HepG2 (cell line): Measurements from ENCODE around the gene CABLES2. TPM values are rescaled to one million over a fixed set of nuclear protein-coding genes. Genes with fewer than 3 reads are reported as not detected.

Experiments used
- AFF4 ChIP-seq: sonication (generic); formaldehyde crosslinking; IDR thresholded peaks from 2 replicates; pipeline ENCODE4 v1.4.0; 2020; ENCODE audit warnings: missing genetic modification reagents
- ATF2 ChIP-seq: sonication (generic); formaldehyde crosslinking; IDR thresholded peaks from 2 replicates; pipeline ENCODE4 v1.4.0; 2020; ENCODE audit warnings: missing genetic modification reagents
- GFI1 ChIP-seq: sonication (generic); formaldehyde crosslinking; IDR thresholded peaks from 2 replicates; pipeline ENCODE4 v1.5.0; 2020; ENCODE audit warnings: missing genetic modification reagents, mild to moderate bottlenecking, borderline replicate concordance
- HIC2 ChIP-seq: sonication (generic); formaldehyde crosslinking; IDR thresholded peaks from 2 replicates; pipeline ENCODE4 v1.9.0; 2022; ENCODE audit warnings: low read depth, missing genetic modification reagents
- KDM5A ChIP-seq: fragments of 200-600 bp; sonication (generic); IDR thresholded peaks from 2 replicates; pipeline ENCODE4 v1.7.0; 2018; ENCODE audit warnings: antibody characterized with exemption, mild to moderate bottlenecking, low read length, borderline replicate concordance
- MYC ChIP-seq: sonication (generic); formaldehyde crosslinking; IDR thresholded peaks from 2 replicates; pipeline ENCODE4 v1.9.0; 2021; ENCODE audit warnings: missing genetic modification reagents, borderline replicate concordance
- PHF21A ChIP-seq: sonication (generic); formaldehyde crosslinking; IDR thresholded peaks from 2 replicates; pipeline ENCODE4 v1.5.0; 2020; ENCODE audit warnings: mild to moderate bottlenecking, missing genetic modification reagents
- SNAPC2 ChIP-seq: sonication (generic); formaldehyde crosslinking; IDR thresholded peaks from 2 replicates; pipeline ENCODE4 v1.8.1; 2022; ENCODE audit warnings: mild to moderate bottlenecking, missing genetic modification reagents
- ZNF282 ChIP-seq: fragments of 450-650 bp; IDR thresholded peaks from 2 replicates; pipeline ENCODE4 v1.6.1; 2018; ENCODE audit not compliant: partially characterized antibody
- ZNF44 ChIP-seq: sonication (generic); formaldehyde crosslinking; IDR thresholded peaks from 2 replicates; pipeline ENCODE4 v1.5.1; 2020; ENCODE audit warnings: mild to moderate bottlenecking, missing genetic modification reagents
- ZNF580 ChIP-seq: IDR thresholded peaks from 2 replicates; pipeline ENCODE4 v1.6.1; 2016; ENCODE audit warnings: low read depth, borderline replicate concordance
- ZNF652 ChIP-seq: IDR thresholded peaks from 2 replicates; pipeline ENCODE4 v1.6.1; 2016; ENCODE audit warnings: low read depth, borderline replicate concordance
- ZNF775 ChIP-seq: sonication (generic); formaldehyde crosslinking; IDR thresholded peaks from 2 replicates; pipeline ENCODE4 v1.4.0; 2020; ENCODE audit warnings: missing genetic modification reagents, mild to moderate bottlenecking, moderate library complexity, borderline replicate concordance
- ZNF792 ChIP-seq: IDR thresholded peaks from 2 replicates; pipeline ENCODE4 v1.6.1; 2016
- polyA plus RNA-seq, 8 experiments: library from polyadenylated mRNA; depleted of rRNA in 3 of 8; stranded (reverse) in 7 of 8; unstranded in 1 of 8; fragments of >200 nt; fragmentation: Illumina TruSeq in 4 of 8; extraction: Trizol in 4 of 8; gene quantifications; 2 replicates each; pipeline versions ENCODE4 v1.2.1 to v1.2.3, GENCODE V29; 2011 to 2016; ENCODE audit warnings: low read depth in 4 of 8, missing spikeins in 1 of 8, mixed read lengths in 1 of 8; ENCODE audit not compliant: insufficient read depth in 1 of 8
- total RNA-seq, 5 experiments: library from RNA; depleted of rRNA; stranded (reverse); fragments of >200 nt; fragmentation: Illumina TruSeq; extraction: Trizol; gene quantifications; 2 replicates each; pipeline ENCODE4 v1.2.3, GENCODE V29; 2016; ENCODE audit warnings: low read depth in 1 of 5
- TF ChIP-seq, protein P1 (sequence below): sonication (generic); formaldehyde crosslinking; IDR thresholded peaks from 2 replicates; pipeline ENCODE4 v1.4.0; 2020; ENCODE audit warnings: missing genetic modification reagents, borderline replicate concordance
- TF ChIP-seq, protein P2 (sequence below): sonication (generic); formaldehyde crosslinking; IDR thresholded peaks from 2 replicates; pipeline ENCODE4 v1.4.0; 2020; ENCODE audit warnings: missing genetic modification reagents

The CABLES2 gene
- total and polyA plus RNA-seq, 2 of the 13 experiments (the other 11 are each of a cell fraction or from before 2014, with no cell fraction given): 5.2 to 9.7 TPM

DNA sequence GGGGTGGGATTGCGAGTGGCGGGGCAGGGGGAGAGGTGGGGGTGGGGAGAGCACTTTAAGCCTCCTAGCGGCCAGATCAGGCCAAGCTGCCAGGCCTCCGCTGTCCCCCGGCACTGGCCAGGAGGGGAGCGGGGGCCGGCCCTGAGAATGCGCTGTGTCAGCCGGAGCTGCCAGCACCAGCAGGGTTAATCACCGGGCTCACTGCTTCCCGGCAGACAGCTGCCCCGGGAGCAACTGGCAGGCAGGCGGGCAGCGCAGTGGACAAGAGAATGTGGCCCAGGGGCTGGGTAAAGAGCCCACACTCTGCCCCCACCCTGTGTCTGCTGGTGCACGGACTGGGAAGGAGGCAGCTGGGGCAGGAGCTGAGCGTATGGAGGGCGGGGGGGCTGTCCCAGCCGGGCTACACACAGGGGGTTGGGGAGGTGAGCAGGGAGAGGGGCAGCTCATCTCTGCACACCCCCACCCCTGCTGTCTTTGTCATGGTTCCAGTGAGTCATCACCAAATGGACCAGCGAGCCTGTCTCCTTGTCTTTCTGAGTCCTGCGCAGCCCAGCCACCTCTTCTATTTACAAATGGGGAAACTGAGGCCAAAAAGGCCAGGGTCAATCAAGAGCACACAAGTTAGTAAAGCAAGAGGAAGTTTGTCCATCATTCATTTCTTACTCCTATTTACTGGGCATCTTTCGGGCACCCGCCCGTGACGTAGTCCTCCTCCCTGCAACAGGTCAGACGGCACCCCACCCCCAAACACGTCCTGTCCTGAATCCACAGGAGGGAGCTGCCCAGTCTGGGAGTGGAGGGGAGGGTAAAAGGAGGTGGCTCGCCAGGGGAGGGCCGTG lies 37.9 kb downstream of the CABLES2 start (continued):
- TF ChIP-seq, protein P1, sequence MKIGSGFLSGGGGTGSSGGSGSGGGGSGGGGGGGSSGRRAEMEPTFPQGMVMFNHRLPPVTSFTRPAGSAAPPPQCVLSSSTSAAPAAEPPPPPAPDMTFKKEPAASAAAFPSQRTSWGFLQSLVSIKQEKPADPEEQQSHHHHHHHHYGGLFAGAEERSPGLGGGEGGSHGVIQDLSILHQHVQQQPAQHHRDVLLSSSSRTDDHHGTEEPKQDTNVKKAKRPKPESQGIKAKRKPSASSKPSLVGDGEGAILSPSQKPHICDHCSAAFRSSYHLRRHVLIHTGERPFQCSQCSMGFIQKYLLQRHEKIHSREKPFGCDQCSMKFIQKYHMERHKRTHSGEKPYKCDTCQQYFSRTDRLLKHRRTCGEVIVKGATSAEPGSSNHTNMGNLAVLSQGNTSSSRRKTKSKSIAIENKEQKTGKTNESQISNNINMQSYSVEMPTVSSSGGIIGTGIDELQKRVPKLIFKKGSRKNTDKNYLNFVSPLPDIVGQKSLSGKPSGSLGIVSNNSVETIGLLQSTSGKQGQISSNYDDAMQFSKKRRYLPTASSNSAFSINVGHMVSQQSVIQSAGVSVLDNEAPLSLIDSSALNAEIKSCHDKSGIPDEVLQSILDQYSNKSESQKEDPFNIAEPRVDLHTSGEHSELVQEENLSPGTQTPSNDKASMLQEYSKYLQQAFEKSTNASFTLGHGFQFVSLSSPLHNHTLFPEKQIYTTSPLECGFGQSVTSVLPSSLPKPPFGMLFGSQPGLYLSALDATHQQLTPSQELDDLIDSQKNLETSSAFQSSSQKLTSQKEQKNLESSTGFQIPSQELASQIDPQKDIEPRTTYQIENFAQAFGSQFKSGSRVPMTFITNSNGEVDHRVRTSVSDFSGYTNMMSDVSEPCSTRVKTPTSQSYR (CRISPR knock-in tag): 0 out of 2 replicates have a peak, but pooled peaks have one; percentile 39
- TF ChIP-seq ZNF792 (CRISPR knock-in tag) (no peak), ZNF652 (CRISPR knock-in tag) (peak; percentile 96), GFI1 (CRISPR knock-in tag) (no peak), KDM5A (no peak), ZNF282 (no peak), ZNF775 (CRISPR knock-in tag) (no peak; the same call in 1 of the 2 replicates), ZNF44 (CRISPR knock-in tag) (no peak), SNAPC2 (CRISPR knock-in tag) (0 out of 2 replicates have a peak, but pooled peaks have one; percentile 1), ATF2 (peak; percentile 5; the same call in 1 of the 2 replicates), AFF4 (CRISPR knock-in tag) (0 out of 2 replicates have a peak, but pooled peaks have one; percentile 43), ZNF580 (CRISPR knock-in tag) (no peak; the same call in 1 of the 2 replicates), MYC (no peak; the same call in 1 of the 2 replicates), PHF21A (CRISPR knock-in tag) (no peak), HIC2 (0 out of 2 replicates have a peak, but pooled peaks have one; percentile 56)
- TF ChIP-seq, protein P2, sequence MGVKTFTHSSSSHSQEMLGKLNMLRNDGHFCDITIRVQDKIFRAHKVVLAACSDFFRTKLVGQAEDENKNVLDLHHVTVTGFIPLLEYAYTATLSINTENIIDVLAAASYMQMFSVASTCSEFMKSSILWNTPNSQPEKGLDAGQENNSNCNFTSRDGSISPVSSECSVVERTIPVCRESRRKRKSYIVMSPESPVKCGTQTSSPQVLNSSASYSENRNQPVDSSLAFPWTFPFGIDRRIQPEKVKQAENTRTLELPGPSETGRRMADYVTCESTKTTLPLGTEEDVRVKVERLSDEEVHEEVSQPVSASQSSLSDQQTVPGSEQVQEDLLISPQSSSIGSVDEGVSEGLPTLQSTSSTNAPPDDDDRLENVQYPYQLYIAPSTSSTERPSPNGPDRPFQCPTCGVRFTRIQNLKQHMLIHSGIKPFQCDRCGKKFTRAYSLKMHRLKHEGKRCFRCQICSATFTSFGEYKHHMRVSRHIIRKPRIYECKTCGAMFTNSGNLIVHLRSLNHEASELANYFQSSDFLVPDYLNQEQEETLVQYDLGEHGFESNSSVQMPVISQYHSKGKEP: no peak; the same call in 1 of the 2 replicates
